Uterus (tissue), 4 donors: ENCODE results near the gene HBQ1. TPM values are rescaled to one million over a fixed set of nuclear protein-coding genes. Genes with fewer than 3 reads are reported as not detected.
"Not testable (repeated sequence)": the region's sequence is repeated elsewhere in the genome, so short reads cannot be mapped to it uniquely, and the experiment has no call there.

ENCODE experiments used
- DNase-seq, 2 donors: peaks; one replicate each; pipeline ENCODE4 v3.0.0-alpha.2; 2019 to 2020
- H3K27ac ChIP-seq, 2 donors: fragments of 200-600 bp; sonication (generic); 1 replicate in 1 of 2; 2 replicates in 1 of 2; pipeline ENCODE4 v1.5.1; 2016 to 2018
- H3K27me3 ChIP-seq, 2 donors: fragments of 200-600 bp; sonication (generic); one replicate each; pipeline ENCODE4 v1.5.1; 2018 to 2019; ENCODE audit warnings: control low read depth in 1 of 2
- H3K36me3 ChIP-seq, 2 donors: fragments of 200-600 bp; sonication (generic); one replicate each; pipeline ENCODE4 v1.5.1; 2019; ENCODE audit warnings: control low read depth in 1 of 2
- H3K4me1 ChIP-seq, 2 donors: fragments of 200-600 bp; sonication (generic); one replicate each; pipeline ENCODE4 v1.5.1; 2018 to 2019; ENCODE audit warnings: control low read depth in 1 of 2
- H3K4me3 ChIP-seq, 2 donors: fragments of 200-600 bp; sonication (generic); 1 replicate in 1 of 2; 2 replicates in 1 of 2; pipeline ENCODE4 v1.5.1; 2018 to 2019; ENCODE audit warnings: mild to moderate bottlenecking in 1 of 2
- H3K9me3 ChIP-seq, 2 donors: fragments of 200-600 bp; sonication (generic); one replicate each; pipeline ENCODE4 v1.5.1; 2019; ENCODE audit warnings: control low read depth in 1 of 2
- POLR2A ChIP-seq, 2 donors: fragments of 450-650 bp; IDR thresholded peaks; one replicate each; pipeline ENCODE4 v1.6.1; 2016; ENCODE audit warnings: antibody characterized with exemption in 2 of 2, mild to moderate bottlenecking in 1 of 2, moderate library complexity in 1 of 2
- intact Hi-C: fragments of 100-400 bp; cut with DNase I; formaldehyde crosslinking; loops from one replicate; pipeline ENCODE4 v1.15.1; 2023; ENCODE audit warnings: low total_unique reads
- total RNA-seq, 4 donors: library from RNA; depleted of rRNA in 3 of 4; stranded (reverse); fragments of >200 nt in 3 of 4; gene quantifications; one replicate each; pipeline versions ENCODE4 v1.1.0 to v1.2.4, GENCODE V29; 2014 to 2023
- TF ChIP-seq, protein P1 (sequence below), 4 experiments: fragments of 200-600 bp in 2 of 4; fragments of 450-650 bp in 2 of 4; sonication (generic) in 2 of 4; IDR thresholded peaks; one replicate each; pipeline ENCODE4 v1.5.1; 2016 to 2019; ENCODE audit warnings: antibody characterized with exemption in 4 of 4, mild to moderate bottlenecking in 2 of 4, moderate library complexity in 1 of 4
- donor health status: DM: yes; HTN: yes; CAD: no.

The HBQ1 gene
- total RNA-seq, 4 donors from 2014 or later: 4.1 TPM; not detected in 3

- H3K27ac ChIP-seq: no peak overlapping the region
- H3K36me3 ChIP-seq: no peaks in the 10 kb centered on the region
- no peak for DNase-seq
- TF ChIP-seq POLR2A (IDR thresholded peaks at IDR 0.05): no peak
- TF ChIP-seq, protein P1, sequence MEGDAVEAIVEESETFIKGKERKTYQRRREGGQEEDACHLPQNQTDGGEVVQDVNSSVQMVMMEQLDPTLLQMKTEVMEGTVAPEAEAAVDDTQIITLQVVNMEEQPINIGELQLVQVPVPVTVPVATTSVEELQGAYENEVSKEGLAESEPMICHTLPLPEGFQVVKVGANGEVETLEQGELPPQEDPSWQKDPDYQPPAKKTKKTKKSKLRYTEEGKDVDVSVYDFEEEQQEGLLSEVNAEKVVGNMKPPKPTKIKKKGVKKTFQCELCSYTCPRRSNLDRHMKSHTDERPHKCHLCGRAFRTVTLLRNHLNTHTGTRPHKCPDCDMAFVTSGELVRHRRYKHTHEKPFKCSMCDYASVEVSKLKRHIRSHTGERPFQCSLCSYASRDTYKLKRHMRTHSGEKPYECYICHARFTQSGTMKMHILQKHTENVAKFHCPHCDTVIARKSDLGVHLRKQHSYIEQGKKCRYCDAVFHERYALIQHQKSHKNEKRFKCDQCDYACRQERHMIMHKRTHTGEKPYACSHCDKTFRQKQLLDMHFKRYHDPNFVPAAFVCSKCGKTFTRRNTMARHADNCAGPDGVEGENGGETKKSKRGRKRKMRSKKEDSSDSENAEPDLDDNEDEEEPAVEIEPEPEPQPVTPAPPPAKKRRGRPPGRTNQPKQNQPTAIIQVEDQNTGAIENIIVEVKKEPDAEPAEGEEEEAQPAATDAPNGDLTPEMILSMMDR (IDR thresholded peaks at IDR 0.05): no peak
- peaks cover 0 to 8% of the 10 kb centered on the region in 2 donors for H3K4me1 ChIP-seq
- H3K4me3 ChIP-seq: no peak overlapping the region
- intact Hi-C loops: no loop called here
- H3K9me3 ChIP-seq: no peaks in the 10 kb centered on the region
- H3K27me3 ChIP-seq: peaks cover 17 to 55% of the 10 kb centered on the region in 2 donors
Observed at GRCh38 chr16:170788-171187, 9.5 kb upstream of the HBQ1 start.

DNA sequence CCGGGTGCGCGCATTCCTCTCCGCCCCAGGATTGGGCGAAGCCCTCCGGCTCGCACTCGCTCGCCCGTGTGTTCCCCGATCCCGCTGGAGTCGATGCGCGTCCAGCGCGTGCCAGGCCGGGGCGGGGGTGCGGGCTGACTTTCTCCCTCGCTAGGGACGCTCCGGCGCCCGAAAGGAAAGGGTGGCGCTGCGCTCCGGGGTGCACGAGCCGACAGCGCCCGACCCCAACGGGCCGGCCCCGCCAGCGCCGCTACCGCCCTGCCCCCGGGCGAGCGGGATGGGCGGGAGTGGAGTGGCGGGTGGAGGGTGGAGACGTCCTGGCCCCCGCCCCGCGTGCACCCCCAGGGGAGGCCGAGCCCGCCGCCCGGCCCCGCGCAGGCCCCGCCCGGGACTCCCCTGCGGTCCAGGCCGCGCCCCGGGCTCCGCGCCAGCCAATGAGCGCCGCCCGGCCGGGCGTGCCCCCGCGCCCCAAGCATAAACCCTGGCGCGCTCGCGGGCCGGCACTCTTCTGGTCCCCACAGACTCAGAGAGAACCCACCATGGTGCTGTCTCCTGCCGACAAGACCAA lies 7.8 kb upstream of the HBQ1 start, which contains the start of gene HBA2:
Gene HBA2, plus strand, starts transcription at position 503 of the 568 bp plus-strand sequence. Its CDS starts 37 bp downstream, at position 540.
- H3K4me1 ChIP-seq, H3K27ac ChIP-seq, H3K36me3 ChIP-seq, DNase-seq, H3K9me3 ChIP-seq, intact Hi-C loops, H3K4me3 ChIP-seq: not testable (repeated sequence)
- peaks cover 9 to 40% of the 10 kb centered on the region in 2 donors for H3K27me3 ChIP-seq

- H3K27ac ChIP-seq, intact Hi-C loops, H3K36me3 ChIP-seq, H3K4me3 ChIP-seq, H3K4me1 ChIP-seq, DNase-seq, H3K9me3 ChIP-seq: not testable (repeated sequence)
- H3K27me3 ChIP-seq: peaks cover 14 to 40% of the 10 kb centered on the region in 2 donors
Observed at GRCh38 chr16:173211-173854, 6.9 kb upstream of the HBQ1 start.

GRCh38 chr16:173928-174769 lies 6.1 kb upstream of the HBQ1 start:
- DNase-seq, H3K4me3 ChIP-seq, H3K4me1 ChIP-seq, H3K27ac ChIP-seq, intact Hi-C loops, H3K36me3 ChIP-seq, H3K9me3 ChIP-seq: not testable (repeated sequence)
- H3K27me3 ChIP-seq: peaks cover 16 to 40% of the 10 kb centered on the region in 2 donors

- Histone ChIP-seq H3K27ac (no peak overlapping the region), H3K4me3 (no peak overlapping the region), H3K36me3 (no peaks in the 10 kb centered on the region), H3K4me1 (peaks cover 0 to 4% of the 10 kb centered on the region in 2 donors), H3K27me3 (peaks cover 25 to 47% of the 10 kb centered on the region in 2 donors), H3K9me3 (no peaks in the 10 kb centered on the region)
- TF ChIP-seq, protein P1 (IDR thresholded peaks at IDR 0.05): no peak
- TF ChIP-seq POLR2A (IDR thresholded peaks at IDR 0.05): no peak
- intact Hi-C loops: no loop called here
- DNase-seq: no peak
Observed at GRCh38 chr16:175011-175949, 5.0 kb upstream of the HBQ1 start.

- H3K27ac ChIP-seq, H3K4me3 ChIP-seq, intact Hi-C loops, H3K9me3 ChIP-seq, DNase-seq, H3K36me3 ChIP-seq: not testable (repeated sequence)
- Histone ChIP-seq H3K4me1 (peaks cover 0 to 11% of the 10 kb centered on the region in 2 donors), H3K27me3 (peaks cover 30 to 47% of the 10 kb centered on the region in 2 donors)
Observed at GRCh38 chr16:176006-176405, 4.3 kb upstream of the HBQ1 start.

DNA sequence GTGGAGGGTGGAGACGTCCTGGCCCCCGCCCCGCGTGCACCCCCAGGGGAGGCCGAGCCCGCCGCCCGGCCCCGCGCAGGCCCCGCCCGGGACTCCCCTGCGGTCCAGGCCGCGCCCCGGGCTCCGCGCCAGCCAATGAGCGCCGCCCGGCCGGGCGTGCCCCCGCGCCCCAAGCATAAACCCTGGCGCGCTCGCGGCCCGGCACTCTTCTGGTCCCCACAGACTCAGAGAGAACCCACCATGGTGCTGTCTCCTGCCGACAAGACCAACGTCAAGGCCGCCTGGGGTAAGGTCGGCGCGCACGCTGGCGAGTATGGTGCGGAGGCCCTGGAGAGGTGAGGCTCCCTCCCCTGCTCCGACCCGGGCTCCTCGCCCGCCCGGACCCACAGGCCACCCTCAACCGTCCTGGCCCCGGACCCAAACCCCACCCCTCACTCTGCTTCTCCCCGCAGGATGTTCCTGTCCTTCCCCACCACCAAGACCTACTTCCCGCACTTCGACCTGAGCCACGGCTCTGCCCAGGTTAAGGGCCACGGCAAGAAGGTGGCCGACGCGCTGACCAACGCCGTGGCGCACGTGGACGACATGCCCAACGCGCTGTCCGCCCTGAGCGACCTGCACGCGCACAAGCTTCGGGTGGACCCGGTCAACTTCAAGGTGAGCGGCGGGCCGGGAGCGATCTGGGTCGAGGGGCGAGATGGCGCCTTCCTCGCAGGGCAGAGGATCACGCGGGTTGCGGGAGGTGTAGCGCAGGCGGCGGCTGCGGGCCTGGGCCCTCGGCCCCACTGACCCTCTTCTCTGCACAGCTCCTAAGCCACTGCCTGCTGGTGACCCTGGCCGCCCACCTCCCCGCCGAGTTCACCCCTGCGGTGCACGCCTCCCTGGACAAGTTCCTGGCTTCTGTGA lies 3.5 kb upstream of the HBQ1 start, which contains the start of gene HBA1:
Gene HBA1, plus strand, starts transcription at position 204 of the 906 bp plus-strand sequence. Its CDS starts 37 bp downstream, at position 241.
- H3K9me3 ChIP-seq, DNase-seq, intact Hi-C loops, H3K36me3 ChIP-seq, H3K4me3 ChIP-seq, H3K27ac ChIP-seq: not testable (repeated sequence)
- Histone ChIP-seq H3K4me1 (peaks cover 0 to 15% of the 10 kb centered on the region in 2 donors), H3K27me3 (peaks cover 30 to 41% of the 10 kb centered on the region in 2 donors)
